HEK293 (cell line): Measurements from ENCODE around the gene SOWAHD.

Source experiments
- CTCF ChIA-PET: fragments of 350-600 bp; formaldehyde crosslinking; extraction: SDS; loops from one replicate; lab custom pipeline; 2021; ENCODE audit warnings: antibody characterized with exemption; lab: Yijun Ruan, JAX
- POLR2A ChIA-PET: fragments of 300-600 bp; formaldehyde crosslinking; extraction: SDS; loops from one replicate; lab custom pipeline; 2020; ENCODE audit warnings: antibody characterized with exemption, inconsistent platforms; lab: Yijun Ruan, JAX
- H3K27ac ChIP-seq: fragments of 200-500 bp; sonication (Bioruptor generic); 2 replicates; pipeline ENCODE4 v1.5.1; 2014; ENCODE audit warnings: low read depth, low read length, control low read depth, inconsistent platforms; ENCODE audit errors: extremely low read depth
- H3K36me3 ChIP-seq, 2 experiments: fragments of 200-500 bp in 1 of 2; sonication (Bioruptor generic) in 1 of 2; 1 replicate in 1 of 2; 2 replicates in 1 of 2; pipeline ENCODE4 v1.5.1; 2014 to 2017; ENCODE audit warnings: inconsistent platforms in 2 of 2, low read length in 2 of 2; ENCODE audit not compliant: control insufficient read depth in 2 of 2, insufficient read depth in 1 of 2
- H3K4me1 ChIP-seq: fragments of 200-500 bp; sonication (Bioruptor generic); 2 replicates; pipeline ENCODE4 v1.5.1; 2014; ENCODE audit warnings: mild to moderate bottlenecking, low read length, inconsistent platforms; ENCODE audit not compliant: control insufficient read depth, insufficient read depth
- H3K4me3 ChIP-seq: 2 replicates; pipeline ENCODE4 v1.5.1; 2011; ENCODE audit warnings: low read depth, mild to moderate bottlenecking, control low read depth, low read length, moderate library complexity
- H3K9me3 ChIP-seq: fragments of 200-500 bp; sonication (Bioruptor generic); 2 replicates; pipeline ENCODE4 v1.5.1; 2014; ENCODE audit warnings: low read depth, low read length, inconsistent platforms; ENCODE audit not compliant: control insufficient read depth, insufficient read depth
- GFI1B ChIP-seq: fragments of 450-650 bp; formaldehyde crosslinking; IDR thresholded peaks from 2 replicates; pipeline ENCODE4 v1.5.1; 2016; ENCODE audit warnings: missing biosample characterization, missing genetic modification characterization
- HOXA7 ChIP-seq: sonication (generic); formaldehyde crosslinking; IDR thresholded peaks from 2 replicates; pipeline ENCODE4 v1.8.1; 2022; ENCODE audit warnings: missing genetic modification reagents, borderline replicate concordance
- SCRT1 ChIP-seq: fragments of 450-650 bp; formaldehyde crosslinking; IDR thresholded peaks from 2 replicates; pipeline ENCODE4 v1.5.1; 2016; ENCODE audit warnings: missing biosample characterization, missing genetic modification characterization, borderline replicate concordance
- SCRT2 ChIP-seq: fragments of 450-650 bp; formaldehyde crosslinking; IDR thresholded peaks from 2 replicates; pipeline ENCODE4 v1.5.1; 2016; ENCODE audit warnings: missing biosample characterization, missing genetic modification characterization
- ZBTB49 ChIP-seq: fragments of 450-650 bp; formaldehyde crosslinking; IDR thresholded peaks from 2 replicates; pipeline ENCODE4 v1.5.1; 2016; ENCODE audit warnings: missing biosample characterization, missing genetic modification characterization, low read depth
- ZEB2 ChIP-seq: fragments of 450-650 bp; formaldehyde crosslinking; IDR thresholded peaks from 2 replicates; pipeline ENCODE4 v1.5.1; 2016; ENCODE audit warnings: missing biosample characterization, missing genetic modification characterization
- ZNF140 ChIP-seq: fragments of 450-650 bp; formaldehyde crosslinking; IDR thresholded peaks from 2 replicates; pipeline ENCODE4 v1.5.1; 2016; ENCODE audit warnings: missing biosample characterization, missing genetic modification characterization
- ZNF16 ChIP-seq: fragments of 450-650 bp; formaldehyde crosslinking; IDR thresholded peaks from 2 replicates; pipeline ENCODE4 v1.5.1; 2016; ENCODE audit warnings: low read depth, missing biosample characterization, missing genetic modification characterization
- ZNF169 ChIP-seq: fragments of 450-650 bp; formaldehyde crosslinking; IDR thresholded peaks from 2 replicates; pipeline ENCODE4 v1.5.1; 2016; ENCODE audit warnings: missing biosample characterization, missing genetic modification characterization
- ZNF175 ChIP-seq: fragments of 450-650 bp; formaldehyde crosslinking; IDR thresholded peaks from 2 replicates; pipeline ENCODE4 v1.5.1; 2016; ENCODE audit warnings: missing biosample characterization, missing genetic modification characterization
- ZNF19 ChIP-seq: fragments of 450-650 bp; formaldehyde crosslinking; IDR thresholded peaks from 2 replicates; pipeline ENCODE4; 2016; ENCODE audit warnings: missing biosample characterization, missing genetic modification characterization, low read depth
- ZNF211 ChIP-seq: fragments of 450-650 bp; formaldehyde crosslinking; IDR thresholded peaks from 2 replicates; pipeline ENCODE4 v1.5.1; 2016; ENCODE audit warnings: low read depth, missing biosample characterization, missing genetic modification characterization
- ZNF292 ChIP-seq: fragments of 450-650 bp; formaldehyde crosslinking; IDR thresholded peaks from 2 replicates; pipeline ENCODE4 v1.5.1; 2016; ENCODE audit warnings: low read depth, missing biosample characterization, missing genetic modification characterization, borderline replicate concordance
- ZNF302 ChIP-seq: fragments of 450-650 bp; formaldehyde crosslinking; IDR thresholded peaks from 2 replicates; pipeline ENCODE4 v1.5.1; 2016; ENCODE audit warnings: missing biosample characterization, missing genetic modification characterization, low read depth
- ZNF366 ChIP-seq: fragments of 450-650 bp; formaldehyde crosslinking; conservative IDR thresholded peaks from 2 replicates; pipeline ENCODE4 v1.5.1; 2016; ENCODE audit warnings: missing biosample characterization, missing genetic modification characterization
- ZNF473 ChIP-seq: fragments of 450-650 bp; formaldehyde crosslinking; IDR thresholded peaks from 2 replicates; pipeline ENCODE4 v1.5.1; 2017; ENCODE audit warnings: missing biosample characterization, missing genetic modification characterization
- ZNF624 ChIP-seq: fragments of 450-650 bp; formaldehyde crosslinking; IDR thresholded peaks from 2 replicates; pipeline ENCODE4 v1.5.1; 2017; ENCODE audit warnings: missing biosample characterization, missing genetic modification characterization
- ZSCAN23 ChIP-seq: fragments of 450-650 bp; formaldehyde crosslinking; IDR thresholded peaks from 2 replicates; pipeline ENCODE4 v1.5.1; 2016; ENCODE audit warnings: missing biosample characterization, missing genetic modification characterization
- TF ChIP-seq, protein P1 (sequence below): fragments of 450-650 bp; formaldehyde crosslinking; IDR thresholded peaks from 2 replicates; pipeline ENCODE4 v1.5.1; 2016; ENCODE audit warnings: missing biosample characterization, missing genetic modification characterization
- TF ChIP-seq, protein P2 (sequence below): fragments of 450-650 bp; formaldehyde crosslinking; optimal IDR thresholded peaks from 2 replicates; pipeline ENCODE3; 2016; ENCODE audit warnings: missing biosample characterization, mild to moderate bottlenecking, missing genetic modification characterization

Gene SOWAHD

GRCh38 chrX:119756926-119757635, 1.3 kb upstream of the SOWAHD start:
- H3K27ac ChIP-seq: no peak overlapping the region
- no peaks in the 10 kb centered on the region for H3K9me3 ChIP-seq
- TF ChIP-seq ZNF16 (tag by site-specific recombination): peak; percentile 89
- no peak for TF ChIP-seq ZNF140 (tag by site-specific recombination)
- POLR2A ChIA-PET: interaction anchor here (1.0 to 3.7 kb wide), 6 partner anchors 25 to 182 kb away, joined by 5 to 32 read pairs (median 10); partner anchors contain the start of genes NKRF, RPL39 and SEPTIN6
- CTCF ChIA-PET: interaction anchor here (0.6 to 2.1 kb wide), 9 partner anchors 10 to 241 kb away, joined by 3 to 7 read pairs (median 5); no protein-coding TSS in a partner anchor
- H3K4me3 ChIP-seq: no peak overlapping the region
- H3K36me3 ChIP-seq: no peaks in the 10 kb centered on the region
- H3K4me1 ChIP-seq: 0 out of 2 replicates have a peak, but pooled peaks cover 2% of the 10 kb centered on the region

GRCh38 chrX:119757646-119757978, 776 bp upstream of the SOWAHD start:
- H3K27ac ChIP-seq: peak overlapping the region; percentile 49; the same call in 1 of the 2 replicates
- H3K4me1 ChIP-seq: 0 out of 2 replicates have a peak, but pooled peaks cover 2% of the 10 kb centered on the region
- POLR2A ChIA-PET: interaction anchor here (1.0 to 3.7 kb wide), 8 partner anchors 12 to 183 kb away, joined by 3 to 32 read pairs (median 8); partner anchors contain the start of genes NKRF, RPL39, SEPTIN6 and UPF3B

GRCh38 chrX:119758731-119759247, 401 bp downstream of the SOWAHD start:
- no peaks in the 10 kb centered on the region for H3K9me3 ChIP-seq
- peak overlapping the region; percentile 51 for H3K4me3 ChIP-seq
- ChIA-PET POLR2A (interaction anchor here (1.0 to 3.7 kb wide), 9 partner anchors 10 to 153 kb away, joined by 3 to 32 read pairs (median 7); partner anchors contain the start of genes NKRF, RPL39, SEPTIN6 and UPF3B), CTCF (interaction anchor here (0.6 to 1.6 kb wide), 12 partner anchors 21 to 530 kb away, joined by 3 to 7 read pairs (median 3); no protein-coding TSS in a partner anchor)
- H3K27ac ChIP-seq: no peak overlapping the region; the same call in 1 of the 2 replicates
- H3K4me1 ChIP-seq: 0 out of 2 replicates have a peak, but pooled peaks cover 2% of the 10 kb centered on the region
- H3K36me3 ChIP-seq: no peaks in the 10 kb centered on the region
- TF ChIP-seq ZNF366: no peak
- TF ChIP-seq ZNF624 (tag by site-specific recombination): no peak
- no peak for TF ChIP-seq HOXA7
- no peak for TF ChIP-seq ZNF16 (tag by site-specific recombination)
- TF ChIP-seq ZNF211 (tag by site-specific recombination): no peak
- no peak for TF ChIP-seq ZEB2 (tag by site-specific recombination)
- TF ChIP-seq ZNF169 (tag by site-specific recombination): no peak
- no peak for TF ChIP-seq ZNF19 (tag by site-specific recombination)
- no peak for TF ChIP-seq ZNF473 (tag by site-specific recombination)
- TF ChIP-seq ZSCAN23 (tag by site-specific recombination): no peak
- no peak for TF ChIP-seq ZNF175 (tag by site-specific recombination)
- TF ChIP-seq ZNF302: no peak

More at GRCh38 chrX:119757646-119757978, 776 bp upstream of the SOWAHD start:
- CTCF ChIA-PET: interaction anchor here (0.6 to 2.1 kb wide), 10 partner anchors 11 to 241 kb away, joined by 3 to 7 read pairs (median 4); no protein-coding TSS in a partner anchor
- H3K9me3 ChIP-seq: no peaks in the 10 kb centered on the region
- no peaks in the 10 kb centered on the region for H3K36me3 ChIP-seq
- H3K4me3 ChIP-seq: peak overlapping the region; percentile 51; the same call in 1 of the 2 replicates
- no peak for TF ChIP-seq GFI1B (tag by site-specific recombination)
- TF ChIP-seq HOXA7: no peak
- TF ChIP-seq SCRT1 (tag by site-specific recombination): 0 out of 2 replicates have a peak, but pooled peaks have one; percentile 14
- TF ChIP-seq, protein P1, sequence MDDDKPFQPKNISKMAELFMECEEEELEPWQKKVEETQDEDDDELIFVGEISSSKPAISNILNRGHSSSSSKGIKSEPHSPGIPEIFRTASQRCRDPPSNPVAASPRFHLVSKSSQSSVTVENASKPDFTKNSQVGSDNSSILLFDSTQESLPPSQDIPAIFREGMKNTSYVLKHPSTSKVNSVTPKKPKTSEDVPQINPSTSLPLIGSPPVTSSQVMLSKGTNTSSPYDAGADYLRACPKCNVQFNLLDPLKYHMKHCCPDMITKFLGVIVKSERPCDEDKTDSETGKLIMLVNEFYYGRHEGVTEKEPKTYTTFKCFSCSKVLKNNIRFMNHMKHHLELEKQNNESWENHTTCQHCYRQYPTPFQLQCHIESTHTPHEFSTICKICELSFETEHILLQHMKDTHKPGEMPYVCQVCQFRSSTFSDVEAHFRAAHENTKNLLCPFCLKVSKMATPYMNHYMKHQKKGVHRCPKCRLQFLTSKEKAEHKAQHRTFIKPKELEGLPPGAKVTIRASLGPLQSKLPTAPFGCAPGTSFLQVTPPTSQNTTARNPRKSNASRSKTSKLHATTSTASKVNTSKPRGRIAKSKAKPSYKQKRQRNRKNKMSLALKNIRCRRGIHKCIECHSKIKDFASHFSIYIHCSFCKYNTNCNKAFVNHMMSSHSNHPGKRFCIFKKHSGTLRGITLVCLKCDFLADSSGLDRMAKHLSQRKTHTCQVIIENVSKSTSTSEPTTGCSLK (tag by site-specific recombination): no peak
- TF ChIP-seq ZNF292: no peak
- peak; percentile 67; the same call in 1 of the 2 replicates for TF ChIP-seq SCRT2
- TF ChIP-seq ZBTB49: no peak
- TF ChIP-seq, protein P2, sequence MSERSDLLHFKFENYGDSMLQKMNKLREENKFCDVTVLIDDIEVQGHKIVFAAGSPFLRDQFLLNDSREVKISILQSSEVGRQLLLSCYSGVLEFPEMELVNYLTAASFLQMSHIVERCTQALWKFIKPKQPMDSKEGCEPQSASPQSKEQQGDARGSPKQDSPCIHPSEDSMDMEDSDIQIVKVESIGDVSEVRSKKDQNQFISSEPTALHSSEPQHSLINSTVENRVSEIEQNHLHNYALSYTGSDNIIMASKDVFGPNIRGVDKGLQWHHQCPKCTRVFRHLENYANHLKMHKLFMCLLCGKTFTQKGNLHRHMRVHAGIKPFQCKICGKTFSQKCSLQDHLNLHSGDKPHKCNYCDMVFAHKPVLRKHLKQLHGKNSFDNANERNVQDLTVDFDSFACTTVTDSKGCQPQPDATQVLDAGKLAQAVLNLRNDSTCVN: no peak
